K562 (cell line): Measurements from ENCODE around the gene FAM83G. TPM values are rescaled to one million over a fixed set of nuclear protein-coding genes. Genes with fewer than 3 reads are reported as not detected.

ENCODE experiments used
- ATAC-seq: fragments of 200-7000 bp; cut with Tn5 transposase; 3 replicates; pipeline ENCODE4 v1.9.1; 2020; ENCODE audit warnings: moderate library complexity
- BruUV-seq: library from RNA; stranded (reverse); fragments of 400-500 nt; replicated peaks from 2 replicates; lab custom pipeline; 2021; lab: Mats Ljungman, UMichigan
- CTCF ChIA-PET: fragments of 300-600 bp; formaldehyde crosslinking; extraction: SDS; loops from one replicate; lab custom pipeline; 2021; ENCODE audit warnings: low intra/inter-chr PET ratio; lab: Yijun Ruan, JAX
- POLR2A ChIA-PET: fragments of 300-600, 350-650 bp; sonication (Branson Sonifier 250); formaldehyde crosslinking; extraction: SDS; loops from one replicate; lab custom pipeline; 2021; ENCODE audit warnings: antibody characterized with exemption, inconsistent platforms; lab: Yijun Ruan, JAX
- DNase-seq, 4 experiments: peaks; one replicate each; pipeline versions ENCODE4 v3.0.0 to v3.0.0-alpha.2; 2011 to 2018; ENCODE audit warnings: low spot score in 3 of 4, mixed read lengths in 3 of 4; ENCODE audit errors: extremely low read depth in 1 of 4
- FAIRE-seq: peaks from 2 replicates; lab custom pipeline; 2011; peaks lifted over from hg19 to GRCh38; lab: Jason Lieb, UNC
- H2AFZ ChIP-seq: 2 replicates; pipeline ENCODE4 v1.6.0; 2011; ENCODE audit warnings: low read depth, low read length, control low read depth, inconsistent platforms
- H3K27ac ChIP-seq: fragments of 200-600 bp; 3 replicates; pipeline ENCODE4 v1.8.0; 2011; ENCODE audit warnings: low read depth, mild to moderate bottlenecking, control low read depth, inconsistent platforms, low read length, moderate library complexity, mixed read lengths; ENCODE audit errors: extremely low read depth
- H3K27me3 ChIP-seq, 2 experiments: fragments of 300-600 bp in 1 of 2; 2 replicates in 1 of 2; 3 replicates in 1 of 2; pipeline versions ENCODE4 v1.6.0 to v1.8.0; 2011; ENCODE audit warnings: inconsistent platforms in 2 of 2, low read length in 2 of 2, mild to moderate bottlenecking in 1 of 2, mixed read lengths in 1 of 2, moderate library complexity in 1 of 2; ENCODE audit not compliant: control insufficient read depth in 2 of 2, insufficient read depth in 2 of 2
- H3K36me3 ChIP-seq: fragments of 300-600 bp; 3 replicates; pipeline ENCODE4 v1.8.0; 2011; ENCODE audit warnings: mild to moderate bottlenecking, low read length, inconsistent platforms; ENCODE audit not compliant: control insufficient read depth, insufficient read depth
- H3K4me1 ChIP-seq, 2 experiments: fragments of 200-600 bp in 1 of 2; replicated peaks in 1 of 2; 2 replicates in 1 of 2; 3 replicates in 1 of 2; pipeline versions ENCODE4 v1.5.1 to v1.8.0; 2011; ENCODE audit warnings: inconsistent platforms in 2 of 2, low read length in 2 of 2, mild to moderate bottlenecking in 1 of 2, mixed read lengths in 1 of 2, moderate library complexity in 1 of 2; ENCODE audit not compliant: control insufficient read depth in 2 of 2, insufficient read depth in 2 of 2
- H3K4me2 ChIP-seq: 2 replicates; pipeline ENCODE4 v1.6.1; 2011; ENCODE audit warnings: low read length, control low read depth, inconsistent platforms, mixed read lengths; ENCODE audit not compliant: insufficient read depth
- H3K4me3 ChIP-seq: fragments of 200-600 bp; sonication (generic), shearing (Covaris generic); 2 replicates; pipeline ENCODE4 v1.5.1; 2016; ENCODE audit warnings: control low read depth, inconsistent platforms
- H3K79me2 ChIP-seq: fragments of 200-600 bp; 3 replicates; pipeline ENCODE4 v1.8.0; 2011; ENCODE audit warnings: low read length, inconsistent platforms; ENCODE audit not compliant: control insufficient read depth, insufficient read depth
- H3K9ac ChIP-seq, 2 experiments: 2 replicates each; pipeline versions ENCODE4 v1.6.0 to v1.6.1; 2011; ENCODE audit warnings: low read depth in 2 of 2, low read length in 2 of 2, control low read depth in 1 of 2, inconsistent platforms in 1 of 2, mild to moderate bottlenecking in 1 of 2, mixed read lengths in 1 of 2; ENCODE audit not compliant: insufficient read depth in 1 of 2
- H3K9me1 ChIP-seq: one replicate; pipeline ENCODE4 v1.6.0; 2011; ENCODE audit warnings: inconsistent platforms, mild to moderate bottlenecking, low read length, moderate library complexity; ENCODE audit not compliant: control insufficient read depth, insufficient read depth
- H3K9me3 ChIP-seq: replicated peaks from 2 replicates; pipeline ENCODE4 v1.5.1; 2011; ENCODE audit warnings: low read depth, low read length, inconsistent platforms; ENCODE audit not compliant: control insufficient read depth, insufficient read depth
- H4K20me1 ChIP-seq: replicated peaks from 2 replicates; pipeline ENCODE4 v1.6.1; 2011; ENCODE audit warnings: low read length, inconsistent platforms, mixed read lengths; ENCODE audit not compliant: control insufficient read depth, insufficient read depth
- NFIC ChIP-seq: fragments of 450-650 bp; IDR thresholded peaks from 2 replicates; pipeline ENCODE4 v1.6.1; 2017; ENCODE audit warnings: mild to moderate bottlenecking, inconsistent platforms
- WGBS: fragments of 100-300 bp; shearing (Covaris generic); methylation state at CpG from one replicate; pipeline ENCODE4 v1.1.6; 2016; ENCODE audit warnings: low coverage, mixed read lengths; ENCODE audit not compliant: insufficient coverage; ENCODE audit errors: missing lambda C conversion rate; 5-methylcytosine and 5-hydroxymethylcytosine counted together
- in situ Hi-C: fragments of 300-500 bp; cut with MboI; formaldehyde crosslinking; loops from 4 replicates; pipeline ENCODE4 v1.15.0; 2018; ENCODE audit warnings: inconsistent platforms, mixed read lengths
- intact Hi-C: fragments of 100-400 bp; cut with micrococcal nuclease; formaldehyde crosslinking; loops from 2 replicates; pipeline ENCODE4 v1.14.2; 2022
- polyA plus RNA-seq, 8 experiments: library from polyadenylated mRNA; depleted of rRNA in 4 of 8; stranded (reverse) in 5 of 8; unstranded in 3 of 8; fragments of >200 nt; fragmentation: Nextera tagmentation in 2 of 8; fragmentation: Illumina TruSeq in 1 of 8; extraction: Ambion mirVana in 2 of 8; extraction: Trizol in 1 of 8; gene quantifications; 2 replicates each; pipeline versions ENCODE4 v1.2.1 to v1.2.3, GENCODE V29; 2011 to 2014; ENCODE audit warnings: inconsistent platforms in 1 of 8, missing spikeins in 1 of 8
- total RNA-seq, 7 experiments: library from RNA; depleted of rRNA in 6 of 7; stranded (reverse); fragments of >200 nt in 6 of 7; fragmentation: Illumina TruSeq in 2 of 7; extraction: Trizol in 2 of 7; gene quantifications; 2 replicates each; pipeline versions ENCODE4 v1.2.1 to v1.2.3, GENCODE V29; 2011 to 2021; ENCODE audit warnings: low replicate concordance in 1 of 7
- TF ChIP-seq, protein P1 (sequence below): fragments of 250-450 bp; sonication (Bioruptor Pico); IDR thresholded peaks from 2 replicates; pipeline ENCODE4 v1.4.0; 2020; ENCODE audit warnings: mild to moderate bottlenecking

The FAM83G gene
- total and polyA plus RNA-seq, 9 of the 15 experiments (the other 6 are each of a cell fraction or from before 2014, with no cell fraction given): 0.04 to 10.3 (median 4.5) TPM; not detected in 1

DNA sequence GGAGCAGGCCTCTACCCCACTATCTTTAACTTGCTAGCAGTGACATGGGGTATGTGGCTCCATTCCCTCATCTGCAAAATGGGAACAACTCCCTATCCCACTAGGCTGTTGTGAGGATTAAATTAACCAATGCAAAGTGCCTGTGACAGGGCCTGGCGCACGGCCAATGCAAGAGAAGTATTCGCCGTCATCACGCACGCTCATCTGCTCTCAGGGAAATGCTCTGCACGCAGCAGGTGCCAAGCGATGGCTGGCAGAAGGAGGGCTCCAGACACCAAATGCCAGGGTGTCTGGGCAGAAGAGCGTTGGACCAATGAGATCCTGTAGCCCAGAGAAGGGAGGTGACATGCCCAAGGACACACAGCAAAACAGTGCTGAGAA is 17.3 kb downstream of the FAM83G start:
- Histone ChIP-seq H3K4me3 (no peak overlapping the region), H3K4me1 (peaks cover 4 to 20% of the 10 kb centered on the region in 2 experiments; a peak in 4 of 5 replicates), H3K9ac (no peak overlapping the region), H3K36me3 (peaks cover 13% of the 10 kb centered on the region; the same call in 1 of the 3 replicates), H4K20me1 (peaks cover 5% of the 10 kb centered on the region; the same call in 1 of the 2 replicates), H3K79me2 (no peaks in the 10 kb centered on the region), H3K9me3 (no peaks in the 10 kb centered on the region), H3K27me3 (no peaks in the 10 kb centered on the region), H3K4me2 (no peak overlapping the region), H3K27ac (no peak overlapping the region), H3K9me1 (no peaks in the 10 kb centered on the region), H2AFZ (no peak overlapping the region)
- 89% methylated on average over 8 of the region's 9 CpGs for WGBS
- no peak for DNase-seq
- peak; percentile 62 for TF ChIP-seq NFIC
- TF ChIP-seq, protein P1, sequence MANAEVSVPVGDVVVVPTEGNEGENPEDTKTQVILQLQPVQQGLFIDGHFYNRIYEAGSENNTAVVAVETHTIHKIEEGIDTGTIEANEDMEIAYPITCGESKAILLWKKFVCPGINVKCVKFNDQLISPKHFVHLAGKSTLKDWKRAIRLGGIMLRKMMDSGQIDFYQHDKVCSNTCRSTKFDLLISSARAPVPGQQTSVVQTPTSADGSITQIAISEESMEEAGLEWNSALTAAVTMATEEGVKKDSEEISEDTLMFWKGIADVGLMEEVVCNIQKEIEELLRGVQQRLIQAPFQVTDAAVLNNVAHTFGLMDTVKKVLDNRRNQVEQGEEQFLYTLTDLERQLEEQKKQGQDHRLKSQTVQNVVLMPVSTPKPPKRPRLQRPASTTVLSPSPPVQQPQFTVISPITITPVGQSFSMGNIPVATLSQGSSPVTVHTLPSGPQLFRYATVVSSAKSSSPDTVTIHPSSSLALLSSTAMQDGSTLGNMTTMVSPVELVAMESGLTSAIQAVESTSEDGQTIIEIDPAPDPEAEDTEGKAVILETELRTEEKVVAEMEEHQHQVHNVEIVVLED (CRISPR knock-in tag): no peak
- intact Hi-C loops (no loop called here), in situ Hi-C loops (no loop called here)
- no peak for ATAC-seq
- FAIRE-seq: no peak
- ChIA-PET POLR2A (interaction anchor here (0.8 to 1.0 kb wide), 2 partner anchors 14 to 20 kb away, joined by 3 read pairs; no protein-coding TSS in a partner anchor), CTCF (no interaction called here)
- no TSS peak for BruUV-seq
